Measurements from ENCODE around the gene FOXO1. TPM values are rescaled to one million over a fixed set of nuclear protein-coding genes. Genes with fewer than 3 reads are reported as not detected.

Gene FOXO1
- total RNA-seq, 1 donor from 2014 or later: 10.4 TPM

- Histone ChIP-seq H3K9ac (ENCODE audit: low read length) (no peak overlapping the region), H3K79me2 (ENCODE audit: insufficient read depth, low read length) (no peaks in the 10 kb centered on the region), H4K20me1 (ENCODE audit: insufficient read depth, low read length) (no peaks in the 10 kb centered on the region), H3K27ac (ENCODE audit: low read depth, low read length) (no peak overlapping the region), H3K4me1 (ENCODE audit: insufficient read depth, low read length) (peaks cover 15% of the 10 kb centered on the region), H3K9me3 (ENCODE audit: insufficient read depth, low read depth, low read length) (no peaks in the 10 kb centered on the region), H3K36me3 (ENCODE audit: insufficient read depth, low read length) (no peaks in the 10 kb centered on the region), H3K27me3 (ENCODE audit: insufficient read depth, low read length) (no peaks in the 10 kb centered on the region), H3K4me3 (ENCODE audit: insufficient read depth, low read depth, low read length) (no peak overlapping the region), H2AFZ (ENCODE audit: low read depth, low read length) (no peak overlapping the region), H3K4me2 (ENCODE audit: low read length) (peak overlapping the region; percentile 37)
- Mint-ChIP-seq H3K9me3 (ENCODE audit: unreplicated experiment) (no peaks in the 10 kb centered on the region), H3K27ac (ENCODE audit: unreplicated experiment) (peak overlapping the region; percentile 47), H3K4me3 (ENCODE audit: unreplicated experiment) (no peak overlapping the region), H3K4me1 (ENCODE audit: low read depth, unreplicated experiment) (peaks cover 17% of the 10 kb centered on the region), H3K36me3 (ENCODE audit: low read depth, unreplicated experiment) (no peaks in the 10 kb centered on the region), H3K27me3 (ENCODE audit: low read depth, unreplicated experiment) (no peaks in the 10 kb centered on the region)
- no peak for TF ChIP-seq EZH2 (IDR thresholded peaks at IDR 0.05; ENCODE audit: insufficient read depth, low read length)
- TF ChIP-seq CTCF (IDR thresholded peaks at IDR 0.05; ENCODE audit: insufficient read depth, low read depth, low read length): no peak
- FAIRE-seq (peak; percentile 34), DNase-seq (ENCODE audit: low read depth) (peak; percentile 78)
Measured at GRCh38 chr13:40671956-40672764, 5.7 kb upstream of the FOXO1 start.

- no peaks in the 10 kb centered on the region for H3K9me3 Mint-ChIP-seq (ENCODE audit: unreplicated experiment)
- H3K4me3 Mint-ChIP-seq (ENCODE audit: unreplicated experiment): no peak overlapping the region
- Histone ChIP-seq H3K36me3 (ENCODE audit: insufficient read depth, low read length) (no peaks in the 10 kb centered on the region), H4K20me1 (ENCODE audit: insufficient read depth, low read length) (no peaks in the 10 kb centered on the region), H3K4me1 (ENCODE audit: insufficient read depth, low read length) (peaks cover 17% of the 10 kb centered on the region), H3K9ac (ENCODE audit: low read length) (no peak overlapping the region), H3K9me3 (ENCODE audit: insufficient read depth, low read depth, low read length) (no peaks in the 10 kb centered on the region), H3K79me2 (ENCODE audit: insufficient read depth, low read length) (peaks cover 2% of the 10 kb centered on the region), H2AFZ (ENCODE audit: low read depth, low read length) (no peak overlapping the region), H3K27ac (ENCODE audit: low read depth, low read length) (no peak overlapping the region), H3K4me3 (ENCODE audit: insufficient read depth, low read depth, low read length) (no peak overlapping the region), H3K4me2 (ENCODE audit: low read length) (no peak overlapping the region), H3K27me3 (ENCODE audit: insufficient read depth, low read length) (no peaks in the 10 kb centered on the region)
- no peak for FAIRE-seq
- peaks cover 17% of the 10 kb centered on the region for H3K4me1 Mint-ChIP-seq (ENCODE audit: low read depth, unreplicated experiment)
- H3K27me3 Mint-ChIP-seq (ENCODE audit: low read depth, unreplicated experiment): no peaks in the 10 kb centered on the region
- H3K36me3 Mint-ChIP-seq (ENCODE audit: low read depth, unreplicated experiment): no peaks in the 10 kb centered on the region
- TF ChIP-seq EZH2 (IDR thresholded peaks at IDR 0.05; ENCODE audit: insufficient read depth, low read length) (no peak), CTCF (IDR thresholded peaks at IDR 0.05; ENCODE audit: insufficient read depth, low read depth, low read length) (no peak)
- no peak for DNase-seq (ENCODE audit: low read depth)
- H3K27ac Mint-ChIP-seq (ENCODE audit: unreplicated experiment): no peak overlapping the region
Measured at GRCh38 chr13:40670307-40670706, 3.9 kb upstream of the FOXO1 start.

GRCh38 chr13:40668335-40668734, 1.9 kb upstream of the FOXO1 start:
- Histone ChIP-seq H3K27me3 (ENCODE audit: insufficient read depth, low read length) (no peaks in the 10 kb centered on the region), H3K4me3 (ENCODE audit: insufficient read depth, low read depth, low read length) (no peak overlapping the region), H3K9me3 (ENCODE audit: insufficient read depth, low read depth, low read length) (no peaks in the 10 kb centered on the region), H3K36me3 (ENCODE audit: insufficient read depth, low read length) (no peaks in the 10 kb centered on the region), H3K27ac (ENCODE audit: low read depth, low read length) (no peak overlapping the region), H3K79me2 (ENCODE audit: insufficient read depth, low read length) (peaks cover 10% of the 10 kb centered on the region), H4K20me1 (ENCODE audit: insufficient read depth, low read length) (peaks cover 5% of the 10 kb centered on the region), H3K4me1 (ENCODE audit: insufficient read depth, low read length) (peaks cover 28% of the 10 kb centered on the region), H3K4me2 (ENCODE audit: low read length) (no peak overlapping the region), H2AFZ (ENCODE audit: low read depth, low read length) (no peak overlapping the region), H3K9ac (ENCODE audit: low read length) (no peak overlapping the region)
- Mint-ChIP-seq H3K27me3 (ENCODE audit: low read depth, unreplicated experiment) (no peaks in the 10 kb centered on the region), H3K27ac (ENCODE audit: unreplicated experiment) (peak overlapping the region; percentile 18), H3K9me3 (ENCODE audit: unreplicated experiment) (no peaks in the 10 kb centered on the region), H3K36me3 (ENCODE audit: low read depth, unreplicated experiment) (no peaks in the 10 kb centered on the region), H3K4me1 (ENCODE audit: low read depth, unreplicated experiment) (peaks cover 21% of the 10 kb centered on the region), H3K4me3 (ENCODE audit: unreplicated experiment) (peak overlapping the region; percentile 84)
- TF ChIP-seq EZH2 (IDR thresholded peaks at IDR 0.05; ENCODE audit: insufficient read depth, low read length): no peak
- peak; percentile 21 for TF ChIP-seq CTCF (IDR thresholded peaks at IDR 0.05; ENCODE audit: insufficient read depth, low read depth, low read length)
- no peak for FAIRE-seq
- DNase-seq (ENCODE audit: low read depth): no peak

Data from astrocyte (in vitro differentiated cells and primary cell).